WTC11 (cell line): ENCODE results near the gene MMP19. TPM values are rescaled to one million over a fixed set of nuclear protein-coding genes. Genes with fewer than 3 reads are reported as not detected.
A peak's percentile ranks its signal among the peaks of the same experiment; 100 is the strongest.

Experiments
- ATAC-seq: fragments of 200-7000 bp; cut with Tn5 transposase; 2 replicates; pipeline ENCODE4 v1.10.0; 2021; ENCODE audit warnings: mild to moderate bottlenecking, moderate library complexity
- CTCF ChIA-PET: fragments of 300-600 bp; sonication (Branson Sonifier 250); formaldehyde crosslinking; loops from one replicate; lab custom pipeline; 2021; ENCODE audit warnings: antibody characterized with exemption; lab: Charles Lee
- POLR2A ChIA-PET: fragments of 350-600 bp; sonication (Branson Sonifier 250); formaldehyde crosslinking; loops from one replicate; lab custom pipeline; 2021; ENCODE audit warnings: antibody characterized with exemption; lab: Charles Lee
- DNase-seq: peaks from one replicate; pipeline ENCODE4 v3.0.0; 2021; ENCODE audit warnings: low spot score
- H3K27ac Mint-ChIP-seq: 2 replicates; pipeline ENCODE4 v1.8.0; 2021; ENCODE audit warnings: mixed read lengths
- H3K27me3 Mint-ChIP-seq: 2 replicates; pipeline ENCODE4 v1.8.0; 2021; ENCODE audit warnings: low read depth, mild to moderate bottlenecking, moderate library complexity, mixed read lengths
- H3K36me3 Mint-ChIP-seq: 2 replicates; pipeline ENCODE4 v1.8.0; 2021; ENCODE audit warnings: mixed read lengths
- H3K4me1 Mint-ChIP-seq: 2 replicates; pipeline ENCODE4 v1.8.0; 2022; ENCODE audit warnings: mixed read lengths
- H3K4me3 Mint-ChIP-seq: 2 replicates; pipeline ENCODE4 v1.8.0; 2021; ENCODE audit warnings: mild to moderate bottlenecking, moderate library complexity, mixed read lengths
- H3K9me3 Mint-ChIP-seq: 2 replicates; pipeline ENCODE4 v1.8.0; 2021; ENCODE audit warnings: mixed read lengths
- ARID4B ChIP-seq: sonication (generic); formaldehyde crosslinking; IDR thresholded peaks from 2 replicates; pipeline ENCODE4 v1.8.0; 2023; ENCODE audit warnings: missing genetic modification reagents, mild to moderate bottlenecking, borderline replicate concordance
- ATF2 ChIP-seq: sonication (generic); formaldehyde crosslinking; IDR thresholded peaks from 2 replicates; pipeline ENCODE4 v1.8.1; 2022; ENCODE audit warnings: low read depth, missing genetic modification reagents, borderline replicate concordance
- CTCF ChIP-seq: fragments of 200-600 bp; IDR thresholded peaks from 2 replicates; pipeline ENCODE4 v1.8.0; 2022; ENCODE audit warnings: antibody characterized with exemption
- EMX1 ChIP-seq: fragments of 250-450 bp; sonication (Bioruptor Pico); IDR thresholded peaks from 2 replicates; pipeline ENCODE4 v1.8.0; 2021; ENCODE audit warnings: mild to moderate bottlenecking
- ETV6 ChIP-seq: sonication (generic); formaldehyde crosslinking; IDR thresholded peaks from 2 replicates; pipeline ENCODE4 v1.8.1; 2022; ENCODE audit warnings: mild to moderate bottlenecking, missing genetic modification reagents
- KAT7 ChIP-seq: sonication (generic); formaldehyde crosslinking; IDR thresholded peaks from 2 replicates; pipeline ENCODE4 v1.8.1; 2023; ENCODE audit warnings: missing genetic modification reagents, mild to moderate bottlenecking, borderline replicate concordance
- MAX ChIP-seq: sonication (generic); formaldehyde crosslinking; IDR thresholded peaks from 2 replicates; pipeline ENCODE4 v1.8.0; 2022; ENCODE audit warnings: mild to moderate bottlenecking, missing genetic modification reagents
- NR1H2 ChIP-seq: sonication (generic); formaldehyde crosslinking; IDR thresholded peaks from 2 replicates; pipeline ENCODE4 v1.9.0; 2021; ENCODE audit warnings: mild to moderate bottlenecking, moderate library complexity, missing genetic modification reagents
- OVOL2 ChIP-seq: fragments of 250-450 bp; sonication (Bioruptor Pico); IDR thresholded peaks from 2 replicates; pipeline ENCODE4 v1.9.0; 2021; ENCODE audit warnings: mild to moderate bottlenecking, borderline replicate concordance
- SMAD3 ChIP-seq: sonication (generic); formaldehyde crosslinking; IDR thresholded peaks from 2 replicates; pipeline ENCODE4 v1.8.0; 2022; ENCODE audit warnings: missing genetic modification reagents, mild to moderate bottlenecking, borderline replicate concordance
- TP53 ChIP-seq: sonication (generic); formaldehyde crosslinking; IDR thresholded peaks from 2 replicates; pipeline ENCODE4 v1.8.1; 2023; ENCODE audit warnings: mild to moderate bottlenecking, missing genetic modification reagents
- ZNF138 ChIP-seq: sonication (generic); formaldehyde crosslinking; conservative IDR thresholded peaks from 2 replicates; pipeline ENCODE4 v1.8.1; 2022; ENCODE audit warnings: mild to moderate bottlenecking, moderate library complexity, missing genetic modification reagents
- ZNF263 ChIP-seq: sonication (generic); formaldehyde crosslinking; IDR thresholded peaks from 2 replicates; pipeline ENCODE4 v1.8.1; 2022; ENCODE audit warnings: low read depth, mild to moderate bottlenecking, moderate library complexity, missing genetic modification reagents
- ZNF396 ChIP-seq: fragments of 250-450 bp; sonication (Bioruptor Pico); IDR thresholded peaks from 2 replicates; pipeline ENCODE4 v1.8.0; 2021; ENCODE audit warnings: mild to moderate bottlenecking, moderate library complexity, borderline replicate concordance
- ZNF416 ChIP-seq: fragments of 250-450 bp; sonication (Bioruptor Pico); IDR thresholded peaks from 2 replicates; pipeline ENCODE4 v1.9.0; 2021; ENCODE audit warnings: mild to moderate bottlenecking, inconsistent platforms
- ZNF671 ChIP-seq: fragments of 250-450 bp; sonication (Bioruptor Pico); IDR thresholded peaks from 2 replicates; pipeline ENCODE4 v1.8.0; 2021; ENCODE audit warnings: mild to moderate bottlenecking
- total RNA-seq: library from RNA; stranded (reverse); gene quantifications from 3 replicates; pipeline ENCODE4 v1.2.3, GENCODE V29; 2021
- TF ChIP-seq, protein P1 (sequence below): sonication (generic); formaldehyde crosslinking; IDR thresholded peaks from 2 replicates; pipeline ENCODE4 v1.8.1; 2023; ENCODE audit warnings: mild to moderate bottlenecking, missing genetic modification reagents
- TF ChIP-seq, protein P2 (sequence below): fragments of 250-450 bp; sonication (Bioruptor Pico); IDR thresholded peaks from 2 replicates; pipeline ENCODE4 v2.1.2; 2022; ENCODE audit warnings: mild to moderate bottlenecking, moderate library complexity
- TF ChIP-seq, protein P3 (sequence below): sonication (generic); formaldehyde crosslinking; IDR thresholded peaks from 2 replicates; pipeline ENCODE4 v1.8.1; 2022; ENCODE audit warnings: mild to moderate bottlenecking, missing genetic modification reagents, moderate library complexity, borderline replicate concordance
- TF ChIP-seq, protein P4 (sequence below): fragments of 250-450 bp; sonication (Bioruptor Pico); IDR thresholded peaks from 2 replicates; pipeline ENCODE4 v1.9.0; 2021; ENCODE audit warnings: mild to moderate bottlenecking

MMP19 gene
- total RNA-seq, 1 experiment from 2014 or later, result 1.6 TPM

GRCh38 chr12:55797068-55797467, 45.7 kb downstream of the MMP19 start:
- TF ChIP-seq EMX1 (no peak), SMAD3 (no peak), CTCF (peak; percentile 27; the same call in 1 of the 2 replicates), MAX (CRISPR knock-in tag) (no peak), ETV6 (no peak)
- H3K36me3 Mint-ChIP-seq, result peaks cover 63% of the 10 kb centered on the region
- no peak overlapping the region for H3K4me3 Mint-ChIP-seq
- DNase-seq, result peak; percentile 36
- no peaks in the 10 kb centered on the region for H3K9me3 Mint-ChIP-seq
- no peaks in the 10 kb centered on the region for H3K27me3 Mint-ChIP-seq
- peak overlapping the region; percentile 81; the same call in 1 of the 2 replicates for H3K27ac Mint-ChIP-seq
- ChIA-PET POLR2A (interaction anchor here (1.0 kb wide), 2 partner anchors 8 to 60 kb away, joined by 3 read pairs; no protein-coding TSS in a partner anchor), CTCF (interaction anchor here (0.5 to 2.3 kb wide), 17 partner anchors 9 to 187 kb away, joined by 3 to 26 read pairs (median 4); partner anchors contain the start of genes CD63, ORMDL2 and SARNP)
- no peak; the same call in 1 of the 2 replicates for ATAC-seq
- peaks cover 8% of the 10 kb centered on the region for H3K4me1 Mint-ChIP-seq

DNA sequence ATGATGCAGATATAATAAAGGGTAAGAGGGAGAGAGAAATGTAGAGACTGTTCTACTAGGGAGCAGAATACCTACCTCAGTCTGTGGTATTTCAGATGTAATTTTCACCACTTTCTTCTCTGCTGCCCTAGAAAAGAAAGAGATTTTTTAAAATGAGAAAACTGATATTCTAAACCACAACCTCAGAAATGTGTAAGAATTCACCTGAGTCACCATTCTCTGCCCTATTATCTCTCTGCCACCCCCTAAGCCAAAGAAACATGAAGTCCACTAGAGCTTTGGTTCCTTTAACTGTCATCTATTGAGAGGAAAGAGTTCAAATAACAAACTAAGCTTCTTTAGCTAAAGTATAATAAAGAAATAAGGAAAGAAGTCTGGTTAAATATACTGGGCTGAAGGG, 46.8 kb downstream of the MMP19 start:
- no peaks in the 10 kb centered on the region for H3K27me3 Mint-ChIP-seq
- H3K4me3 Mint-ChIP-seq, result no peak overlapping the region
- ChIA-PET POLR2A (interaction anchor here (0.8 to 1.8 kb wide), 3 partner anchors 22 to 51 kb away, joined by 3 to 5 read pairs (median 4); partner anchors contain the start of genes ORMDL2 and SARNP), CTCF (interaction anchor here (1.4 to 1.6 kb wide), 3 partner anchors 22 to 58 kb away, joined by 5 to 9 read pairs (median 5); partner anchors contain the start of genes ORMDL2 and SARNP)
- H3K9me3 Mint-ChIP-seq, result no peaks in the 10 kb centered on the region
- peaks cover 67% of the 10 kb centered on the region for H3K36me3 Mint-ChIP-seq
- no peak overlapping the region for H3K27ac Mint-ChIP-seq
- H3K4me1 Mint-ChIP-seq, result peaks cover 8% of the 10 kb centered on the region
- no peak for ATAC-seq
- no peak for DNase-seq
- TF ChIP-seq, protein P1, sequence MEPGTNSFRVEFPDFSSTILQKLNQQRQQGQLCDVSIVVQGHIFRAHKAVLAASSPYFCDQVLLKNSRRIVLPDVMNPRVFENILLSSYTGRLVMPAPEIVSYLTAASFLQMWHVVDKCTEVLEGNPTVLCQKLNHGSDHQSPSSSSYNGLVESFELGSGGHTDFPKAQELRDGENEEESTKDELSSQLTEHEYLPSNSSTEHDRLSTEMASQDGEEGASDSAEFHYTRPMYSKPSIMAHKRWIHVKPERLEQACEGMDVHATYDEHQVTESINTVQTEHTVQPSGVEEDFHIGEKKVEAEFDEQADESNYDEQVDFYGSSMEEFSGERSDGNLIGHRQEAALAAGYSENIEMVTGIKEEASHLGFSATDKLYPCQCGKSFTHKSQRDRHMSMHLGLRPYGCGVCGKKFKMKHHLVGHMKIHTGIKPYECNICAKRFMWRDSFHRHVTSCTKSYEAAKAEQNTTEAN (CRISPR knock-in tag), result no peak
- no peak for TF ChIP-seq OVOL2 (CRISPR knock-in tag)
- TF ChIP-seq, protein P2, sequence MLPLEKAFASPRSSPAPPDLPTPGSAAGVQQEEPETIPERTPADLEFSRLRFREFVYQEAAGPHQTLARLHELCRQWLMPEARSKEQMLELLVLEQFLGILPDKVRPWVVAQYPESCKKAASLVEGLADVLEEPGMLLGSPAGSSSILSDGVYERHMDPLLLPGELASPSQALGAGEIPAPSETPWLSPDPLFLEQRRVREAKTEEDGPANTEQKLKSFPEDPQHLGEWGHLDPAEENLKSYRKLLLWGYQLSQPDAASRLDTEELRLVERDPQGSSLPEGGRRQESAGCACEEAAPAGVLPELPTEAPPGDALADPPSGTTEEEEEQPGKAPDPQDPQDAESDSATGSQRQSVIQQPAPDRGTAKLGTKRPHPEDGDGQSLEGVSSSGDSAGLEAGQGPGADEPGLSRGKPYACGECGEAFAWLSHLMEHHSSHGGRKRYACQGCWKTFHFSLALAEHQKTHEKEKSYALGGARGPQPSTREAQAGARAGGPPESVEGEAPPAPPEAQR (CRISPR knock-in tag), result no peak
- no peak for TF ChIP-seq ARID4B (CRISPR knock-in tag)
- TF ChIP-seq ZNF396 (CRISPR knock-in tag), result no peak
- TF ChIP-seq ZNF671 (CRISPR knock-in tag), result no peak
- TF ChIP-seq ZNF416 (CRISPR knock-in tag), result no peak
- TF ChIP-seq TP53, result no peak
- no peak for TF ChIP-seq ZNF263 (CRISPR knock-in tag)
- TF ChIP-seq CTCF, result no peak
- TF ChIP-seq, protein P3, sequence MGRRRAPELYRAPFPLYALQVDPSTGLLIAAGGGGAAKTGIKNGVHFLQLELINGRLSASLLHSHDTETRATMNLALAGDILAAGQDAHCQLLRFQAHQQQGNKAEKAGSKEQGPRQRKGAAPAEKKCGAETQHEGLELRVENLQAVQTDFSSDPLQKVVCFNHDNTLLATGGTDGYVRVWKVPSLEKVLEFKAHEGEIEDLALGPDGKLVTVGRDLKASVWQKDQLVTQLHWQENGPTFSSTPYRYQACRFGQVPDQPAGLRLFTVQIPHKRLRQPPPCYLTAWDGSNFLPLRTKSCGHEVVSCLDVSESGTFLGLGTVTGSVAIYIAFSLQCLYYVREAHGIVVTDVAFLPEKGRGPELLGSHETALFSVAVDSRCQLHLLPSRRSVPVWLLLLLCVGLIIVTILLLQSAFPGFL (CRISPR knock-in tag), result no peak
- TF ChIP-seq, protein P4, sequence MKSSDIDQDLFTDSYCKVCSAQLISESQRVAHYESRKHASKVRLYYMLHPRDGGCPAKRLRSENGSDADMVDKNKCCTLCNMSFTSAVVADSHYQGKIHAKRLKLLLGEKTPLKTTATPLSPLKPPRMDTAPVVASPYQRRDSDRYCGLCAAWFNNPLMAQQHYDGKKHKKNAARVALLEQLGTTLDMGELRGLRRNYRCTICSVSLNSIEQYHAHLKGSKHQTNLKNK (CRISPR knock-in tag), result no peak
- TF ChIP-seq NR1H2 (CRISPR knock-in tag), result no peak
- TF ChIP-seq ZNF138 (CRISPR knock-in tag), result no peak
- TF ChIP-seq KAT7 (CRISPR knock-in tag), result no peak
- TF ChIP-seq ATF2 (CRISPR knock-in tag), result no peak
